HG02938 (cell line): Measurements from ENCODE around the gene FOXL1.

Source experiments
- ATAC-seq: cut with Tn5 transposase; IDR thresholded peaks from one replicate; pipeline ENCODE4 v1.9.1; 2021; ENCODE audit warnings: mild to moderate bottlenecking, moderate library complexity; ENCODE audit not compliant: unreplicated experiment

The FOXL1 gene

DNA sequence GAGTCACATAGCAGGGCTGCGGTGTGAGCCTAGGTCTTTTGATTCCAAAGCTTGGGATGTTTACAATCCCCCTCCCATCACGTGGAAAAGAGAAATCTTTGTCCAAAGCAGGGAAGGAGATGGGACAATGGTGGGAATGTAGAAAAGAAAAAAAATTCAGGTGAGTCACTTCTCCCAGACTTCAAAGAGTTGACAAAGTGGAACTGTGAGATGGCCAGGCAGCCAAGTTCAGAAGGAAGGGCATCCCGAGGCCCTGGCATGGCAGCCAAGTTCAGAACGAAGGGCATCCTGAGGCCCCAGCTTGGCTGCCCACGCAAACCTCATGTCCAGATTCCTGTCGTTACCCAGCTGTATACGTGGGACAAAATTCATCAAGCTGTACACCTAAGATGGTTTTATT lies 47.5 kb downstream of the FOXL1 start:
- ATAC-seq: no peak

DNA sequence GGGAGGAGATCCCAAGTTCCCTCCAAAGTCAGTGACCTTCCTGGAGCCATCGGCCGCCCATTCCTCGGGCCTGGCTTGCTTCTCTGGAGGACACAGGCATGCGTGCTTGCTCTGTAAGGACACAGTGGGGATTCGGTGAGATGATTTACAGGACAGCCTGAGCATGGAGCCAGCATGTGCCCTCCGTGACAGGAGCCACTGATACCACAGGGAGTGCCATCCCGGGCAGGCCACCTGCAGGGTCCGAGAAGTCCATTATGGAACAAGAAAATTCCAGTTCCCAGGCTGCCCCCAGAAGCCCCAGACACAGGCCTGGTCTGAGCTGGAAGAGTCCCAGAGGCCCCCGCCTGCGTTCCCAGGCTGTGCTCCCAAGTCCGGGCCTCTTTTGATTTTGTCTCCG lies 47.9 kb downstream of the FOXL1 start:
- ATAC-seq: no peak

DNA sequence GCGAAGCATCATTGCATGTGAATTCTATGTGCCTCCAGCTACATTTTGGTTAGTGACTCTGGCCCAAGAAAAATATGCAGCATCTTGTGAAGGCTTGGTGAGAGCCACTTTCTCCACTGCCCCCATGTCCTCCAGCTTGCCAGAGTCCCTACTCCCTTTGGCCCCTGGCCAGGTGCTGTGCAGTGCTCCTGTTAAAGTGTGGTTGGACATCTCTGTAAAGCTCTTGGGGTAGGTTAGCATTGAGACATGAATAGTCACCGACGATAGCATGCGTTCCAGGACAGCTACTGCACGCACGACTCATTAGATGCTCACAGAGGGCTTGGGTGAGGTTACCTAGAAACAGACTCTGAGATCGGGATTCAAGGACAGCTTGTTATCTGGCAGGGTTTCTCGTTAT lies 48.6 kb downstream of the FOXL1 start:
- no peak for ATAC-seq

DNA sequence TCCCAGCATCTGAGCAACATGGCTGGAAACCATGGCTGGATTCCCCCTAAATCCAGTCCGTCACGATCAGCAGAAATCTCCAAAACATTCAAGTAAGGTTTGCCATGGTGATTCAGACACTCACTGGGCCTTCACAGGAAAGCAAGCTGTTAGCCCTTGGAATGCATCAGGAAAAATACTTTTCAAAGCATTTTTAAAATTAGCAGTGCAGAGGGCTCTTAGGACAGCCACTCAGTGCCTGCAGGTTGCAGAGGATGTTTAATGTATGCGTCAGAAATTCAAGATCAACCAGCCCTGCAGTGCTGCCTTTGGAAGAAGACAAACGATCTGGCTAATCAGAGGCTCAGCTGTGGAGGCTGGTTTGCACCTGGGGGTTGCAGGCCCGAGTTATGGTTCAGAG lies 50.3 kb downstream of the FOXL1 start:
- no peak for ATAC-seq

DNA sequence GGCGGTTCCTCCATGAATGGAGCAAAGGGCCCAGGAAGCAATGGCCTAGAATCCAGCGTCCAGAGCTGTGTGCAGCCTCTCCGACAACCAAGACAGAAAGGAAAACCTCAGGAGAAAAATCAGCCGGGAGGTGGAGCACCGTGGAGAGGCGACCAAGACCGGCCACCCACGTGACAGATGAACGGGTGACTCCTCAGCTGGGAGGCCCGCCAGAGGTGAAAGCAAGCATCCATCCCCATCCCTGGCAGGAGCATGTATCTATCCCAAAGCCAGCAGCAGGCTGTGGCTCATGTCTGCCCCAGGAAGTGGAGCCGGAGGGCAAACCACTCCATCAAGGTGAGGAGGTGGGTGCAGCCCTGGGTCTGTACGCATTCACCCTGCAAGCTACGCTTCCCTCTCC lies 52.1 kb downstream of the FOXL1 start:
- no peak for ATAC-seq

DNA sequence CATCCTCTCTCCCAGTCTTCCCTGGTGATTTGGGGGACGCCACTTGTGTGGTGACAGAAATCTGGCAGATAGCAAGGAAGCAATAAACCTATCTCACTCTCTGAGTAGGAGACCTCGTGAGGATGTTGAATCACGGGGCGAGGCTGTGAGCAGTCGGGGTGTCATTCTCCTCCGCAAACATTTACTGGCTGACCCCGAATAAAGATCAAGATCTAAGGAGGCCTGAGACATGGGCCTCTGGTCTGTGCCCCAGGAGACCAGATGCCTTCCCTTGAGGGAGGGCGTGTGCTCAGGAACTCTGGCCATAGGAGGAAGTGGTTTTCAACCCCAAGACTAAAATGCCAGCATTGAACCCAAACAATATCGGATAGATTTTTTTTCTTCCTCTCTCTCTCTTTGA lies 53.1 kb downstream of the FOXL1 start:
- no peak for ATAC-seq
